Epithelial cell of prostate (primary cell): ENCODE data around the gene CMBL.
"Not testable (repeated sequence)": the region's sequence is repeated elsewhere in the genome, so short reads cannot be mapped to it uniquely, and the experiment has no call there.

Source experiments
- DNase-seq: peaks from one replicate; pipeline ENCODE4 v3.0.0-alpha.2; 2011; ENCODE audit warnings: low read depth, low spot score
- H3K27ac ChIP-seq: fragments of 450-650 bp; 2 replicates; pipeline ENCODE4 v1.5.1; 2017; ENCODE audit warnings: mild to moderate bottlenecking

CMBL gene

GRCh38 chr5:10307206-10308148 is at the start of gene CMBL:
Gene CMBL (minus strand): TSS chr5:10307902. CDS start chr5:10290762, 17,140 bp downstream.
- peak within 1 kb of the TSS; percentile 51 for H3K27ac ChIP-seq
- no peak for DNase-seq

- no peak for DNase-seq
- peak overlapping the region; percentile 94 for H3K27ac ChIP-seq
Measured at GRCh38 chr5:10355071-10355889, 47.6 kb upstream of the CMBL start.

- no peak for DNase-seq
- H3K27ac ChIP-seq, result peak overlapping the region; percentile 94
Measured at GRCh38 chr5:10354048-10354872, 46.6 kb upstream of the CMBL start.

- H3K27ac ChIP-seq, result peak within 1 kb of the TSS; percentile 94
- peak; percentile 85 for DNase-seq
Measured at GRCh38 chr5:10353241-10354047, 45.7 kb upstream of the CMBL start, which contains the start of gene MARCHF6. Gene MARCHF6 (plus strand): TSS chr5:10353695. CDS start chr5:10353899, 204 bp downstream.

GRCh38 chr5:10352430-10353240 is 44.9 kb upstream of the CMBL start:
- peak overlapping the region; percentile 94 for H3K27ac ChIP-seq
- no peak for DNase-seq

GRCh38 chr5:10351919-10352318 is 44.2 kb upstream of the CMBL start:
- H3K27ac ChIP-seq, result peak overlapping the region; percentile 94
- DNase-seq, result no peak

- H3K27ac ChIP-seq, result peak overlapping the region; percentile 94
- peak; percentile 82 for DNase-seq
Measured at GRCh38 chr5:10351199-10351905, 43.6 kb upstream of the CMBL start.

- H3K27ac ChIP-seq, result no peak overlapping the region
- DNase-seq, result no peak
Measured at GRCh38 chr5:10348258-10348657, 40.6 kb upstream of the CMBL start.

GRCh38 chr5:10344461-10345106 is 36.9 kb upstream of the CMBL start:
- not testable (repeated sequence) for H3K27ac ChIP-seq, DNase-seq

- H3K27ac ChIP-seq, result no peak overlapping the region
- DNase-seq, result no peak
Measured at GRCh38 chr5:10343486-10343885, 35.8 kb upstream of the CMBL start.

GRCh38 chr5:10339958-10340357 is 32.3 kb upstream of the CMBL start:
- no peak overlapping the region for H3K27ac ChIP-seq

GRCh38 chr5:10339058-10339811 is 31.5 kb upstream of the CMBL start:
- no peak overlapping the region for H3K27ac ChIP-seq
- no peak for DNase-seq

More at GRCh38 chr5:10339958-10340357, 32.3 kb upstream of the CMBL start:
- no peak for DNase-seq

- no peak for DNase-seq
- no peak overlapping the region for H3K27ac ChIP-seq
Measured at GRCh38 chr5:10338686-10339057, 31.0 kb upstream of the CMBL start.

GRCh38 chr5:10337986-10338385 is 30.3 kb upstream of the CMBL start:
- DNase-seq, result no peak

GRCh38 chr5:10337107-10337506 is 29.4 kb upstream of the CMBL start:
- no peak overlapping the region for H3K27ac ChIP-seq
- DNase-seq, result no peak

More at GRCh38 chr5:10337986-10338385, 30.3 kb upstream of the CMBL start:
- H3K27ac ChIP-seq, result no peak overlapping the region

- no peak overlapping the region for H3K27ac ChIP-seq
- no peak for DNase-seq
Measured at GRCh38 chr5:10335711-10336470, 28.2 kb upstream of the CMBL start.
